GDM1 (cell line): Measurements from ENCODE around the gene INPP4B.
A peak's percentile ranks its signal among the peaks of the same experiment; 100 is the strongest.

Source experiments
- DNase-seq: peaks from one replicate; lab custom pipeline; 2025; lab: John Stamatoyannopoulos, UW

The INPP4B gene

DNA sequence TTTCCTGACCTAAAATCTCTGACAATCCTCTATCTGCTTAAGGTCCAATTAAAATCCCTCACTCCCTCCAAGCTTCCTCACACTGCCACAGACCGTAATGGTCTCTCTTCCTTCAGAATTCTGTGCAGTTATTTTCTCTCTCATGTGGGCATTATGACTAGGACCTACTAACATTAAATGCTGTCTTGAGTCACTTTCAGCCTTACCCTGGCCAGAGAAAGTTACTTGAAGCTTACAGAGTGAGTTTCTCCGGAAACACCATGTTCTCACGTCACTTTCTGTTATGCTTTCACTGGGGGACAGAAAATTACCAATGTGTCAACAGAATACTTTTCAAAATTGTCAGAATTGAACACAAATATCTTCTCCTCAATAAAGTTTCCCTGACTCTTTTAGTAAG is 271.8 kb downstream of the INPP4B start:
- DNase-seq, result no peak

DNA sequence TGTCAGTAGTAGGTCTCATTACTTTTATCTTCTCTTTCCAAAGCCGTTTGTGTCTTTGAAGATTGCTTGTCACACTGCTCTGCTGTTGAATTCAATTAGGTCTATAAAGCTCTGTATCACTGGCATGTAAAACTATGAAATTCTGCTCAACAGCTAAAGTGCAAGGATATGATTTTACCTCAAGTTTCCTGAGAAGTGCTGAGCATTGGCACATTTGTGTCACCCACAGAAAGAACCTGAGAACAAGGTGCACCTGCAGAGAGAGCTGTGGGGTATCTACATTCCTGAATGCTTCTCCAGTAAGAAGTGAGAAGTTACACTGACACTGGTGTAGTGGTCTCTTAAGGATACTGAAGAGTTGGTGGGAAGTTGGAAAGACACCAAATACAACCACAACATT is 274.0 kb downstream of the INPP4B start:
- DNase-seq, result no peak

DNA sequence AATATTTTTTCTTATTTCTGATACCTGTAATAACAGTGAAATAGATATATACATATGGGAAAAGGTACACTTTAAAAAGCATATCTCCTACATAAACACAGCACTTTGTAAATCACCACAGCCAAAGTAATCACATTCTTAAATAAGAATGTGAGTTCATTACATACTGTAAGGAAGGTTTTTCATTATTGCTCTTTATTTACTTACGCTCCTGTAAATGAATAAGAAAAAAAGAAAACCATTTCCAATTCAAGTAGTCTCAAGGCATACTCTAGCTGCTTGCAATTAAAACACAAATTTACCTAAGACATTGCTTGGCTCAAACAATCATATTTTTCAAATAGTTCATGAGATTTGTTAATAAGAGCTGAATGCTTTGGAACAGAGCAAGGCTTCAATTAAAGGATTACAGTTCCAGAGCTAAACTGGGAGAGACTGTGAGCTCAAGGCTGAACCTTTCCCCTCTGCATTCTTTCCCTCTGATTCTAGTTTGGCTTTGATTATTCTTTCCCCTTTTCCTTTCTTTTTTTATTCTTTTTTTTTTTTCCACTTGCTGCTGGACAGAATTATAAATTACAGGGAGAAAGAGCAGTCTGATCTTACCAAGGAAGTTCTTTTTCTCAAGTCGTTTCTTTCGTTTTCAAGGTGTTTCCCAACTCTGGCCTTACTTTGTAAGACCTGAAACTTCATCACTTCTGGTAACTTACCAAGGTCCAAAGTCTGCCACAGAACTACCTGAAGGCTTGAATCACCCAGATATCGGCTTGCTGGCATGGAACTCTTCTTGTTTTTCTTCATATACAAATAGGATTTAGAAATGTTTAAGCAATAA is 278.3 kb downstream of the INPP4B start:
- DNase-seq, result no peak

DNA sequence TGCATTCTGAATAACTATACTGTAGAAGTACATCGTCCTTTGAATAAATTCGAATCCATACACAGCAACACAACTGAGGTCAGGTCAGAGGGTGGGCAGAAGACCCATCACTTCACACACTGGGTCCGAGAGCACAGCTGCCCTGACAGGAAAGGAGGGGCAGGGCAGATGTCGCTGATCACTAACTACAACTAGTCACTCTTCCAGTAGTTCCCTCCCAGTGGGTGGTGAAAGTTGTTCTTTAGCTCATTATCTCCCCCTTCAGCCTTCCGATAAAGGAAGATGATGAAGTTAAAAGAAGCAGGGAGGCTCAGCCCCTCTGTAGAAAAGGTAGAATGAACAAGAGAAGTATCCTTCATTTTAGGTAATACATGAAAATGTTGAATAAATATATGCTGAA is 278.9 kb downstream of the INPP4B start:
- DNase-seq, result no peak

DNA sequence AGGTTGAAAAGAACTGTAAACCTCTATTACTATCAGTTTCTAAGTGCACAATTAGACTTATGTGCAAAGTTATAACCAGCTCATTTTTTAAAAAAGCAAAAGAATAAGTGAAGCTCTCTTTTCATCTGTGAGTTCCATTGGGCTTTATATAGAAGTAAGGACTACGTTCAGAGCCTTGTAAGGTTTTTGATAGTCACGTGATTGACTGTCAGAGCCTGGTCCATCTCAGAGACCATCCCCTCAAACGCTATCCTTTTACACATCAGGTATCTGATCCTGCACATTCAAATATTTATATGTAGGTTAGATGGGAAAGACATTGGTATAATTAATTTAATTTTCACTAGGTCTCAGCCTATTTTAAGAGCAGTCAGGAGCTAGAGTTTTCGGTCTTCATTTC is 279.3 kb downstream of the INPP4B start:
- no peak for DNase-seq

DNA sequence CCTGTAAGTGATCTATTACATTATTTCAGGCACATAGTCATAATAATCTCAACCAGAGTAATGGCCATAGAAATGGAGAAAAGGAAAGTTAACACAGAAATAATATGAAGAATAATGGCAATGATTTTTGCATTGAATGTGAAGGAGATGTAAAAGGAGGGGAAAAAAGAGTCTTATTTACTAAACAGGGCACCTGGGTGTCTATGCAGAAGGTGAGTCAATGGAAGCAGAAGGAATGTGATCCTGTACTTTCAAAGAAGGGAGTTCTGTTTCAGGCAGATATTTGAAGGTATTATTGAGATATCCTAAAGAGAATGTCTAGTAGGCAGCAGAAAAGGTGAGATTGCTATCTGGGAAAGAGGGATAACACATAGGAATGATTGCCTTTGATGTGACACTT is 279.9 kb downstream of the INPP4B start:
- no peak for DNase-seq

DNA sequence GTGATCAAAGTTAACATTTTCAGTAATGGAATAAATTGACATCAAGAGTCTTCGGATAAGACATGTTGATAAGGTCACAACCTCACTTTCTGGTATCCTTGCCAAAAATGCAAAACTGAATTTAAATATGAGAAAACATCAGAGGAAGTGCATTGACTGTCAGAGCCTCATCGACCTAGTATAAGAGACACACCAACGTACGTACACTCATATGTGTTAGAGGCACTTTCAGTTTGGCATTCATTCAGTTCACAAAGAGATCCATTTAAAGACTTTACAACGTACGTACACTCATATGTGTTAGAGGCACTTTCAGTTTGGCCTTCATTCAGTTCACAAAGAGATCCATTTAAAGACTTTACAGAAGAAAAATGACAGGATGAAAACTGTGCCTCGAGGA is 280.3 kb downstream of the INPP4B start:
- no peak for DNase-seq

DNA sequence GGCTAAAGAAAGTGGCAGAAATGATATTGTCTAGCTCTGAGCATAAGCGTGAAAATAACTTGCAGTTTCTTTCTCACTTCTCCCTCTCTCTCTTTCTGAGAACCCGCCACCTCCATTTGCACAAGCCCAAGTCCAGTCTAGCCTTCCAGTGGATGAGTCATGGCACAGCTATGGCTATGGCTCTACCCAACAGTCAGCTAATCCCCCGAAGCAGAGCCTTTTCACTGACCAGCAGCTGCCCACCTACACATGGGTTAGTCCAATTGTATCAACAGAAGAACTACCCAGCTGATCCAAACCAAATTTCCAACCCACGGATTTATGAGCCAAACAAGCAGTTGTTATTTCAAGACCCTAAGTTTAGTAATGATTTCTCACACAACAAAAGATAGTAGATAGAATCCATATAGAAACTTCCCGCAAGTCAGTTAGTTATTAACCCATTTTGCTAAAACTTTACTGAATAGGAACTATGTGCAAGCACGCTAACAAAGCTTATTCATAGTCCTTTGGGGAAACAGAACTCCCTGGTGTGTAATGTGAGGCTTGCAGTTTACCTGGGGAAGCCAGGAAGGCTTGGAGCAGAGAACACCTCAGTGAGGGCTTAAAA is 282.3 kb downstream of the INPP4B start:
- DNase-seq, result no peak

DNA sequence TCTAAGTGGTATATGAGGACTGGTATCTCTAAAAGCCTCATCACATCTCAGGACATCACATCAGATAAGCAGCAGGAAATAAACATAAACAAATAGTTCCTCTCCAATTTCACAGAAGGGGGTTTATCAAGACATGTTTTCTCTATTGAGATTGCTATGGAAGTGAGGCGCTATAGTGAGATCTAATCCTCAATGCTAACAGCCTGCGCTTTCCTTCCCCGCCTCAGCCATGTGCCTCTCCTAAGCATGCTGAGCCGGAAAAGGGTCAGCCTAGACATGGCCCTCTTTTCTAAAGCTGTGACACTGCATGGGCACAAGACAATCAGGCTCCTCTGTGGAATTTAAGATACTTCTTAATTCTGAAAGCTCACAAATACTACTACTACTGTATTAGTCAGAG is 286.1 kb downstream of the INPP4B start:
- DNase-seq, result no peak

DNA sequence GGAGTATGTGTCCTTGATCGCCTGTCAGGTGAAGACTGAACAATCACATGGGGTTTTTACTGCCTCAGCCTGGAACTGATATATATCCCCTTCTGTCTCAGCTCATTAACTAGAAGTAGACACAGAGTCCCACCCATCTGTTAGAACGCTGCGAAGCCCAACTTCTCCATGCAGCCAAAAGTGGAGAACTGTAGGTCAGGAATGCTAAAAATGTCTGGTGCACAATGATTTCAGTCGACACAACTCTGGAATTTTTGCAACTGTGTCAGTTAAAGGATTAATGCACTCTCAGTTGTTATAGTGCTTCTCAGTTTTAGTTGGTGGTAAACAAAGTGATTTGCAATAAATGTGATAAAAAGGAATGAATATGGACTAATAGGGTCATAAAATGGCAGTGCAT is 287.2 kb downstream of the INPP4B start:
- no peak for DNase-seq

DNA sequence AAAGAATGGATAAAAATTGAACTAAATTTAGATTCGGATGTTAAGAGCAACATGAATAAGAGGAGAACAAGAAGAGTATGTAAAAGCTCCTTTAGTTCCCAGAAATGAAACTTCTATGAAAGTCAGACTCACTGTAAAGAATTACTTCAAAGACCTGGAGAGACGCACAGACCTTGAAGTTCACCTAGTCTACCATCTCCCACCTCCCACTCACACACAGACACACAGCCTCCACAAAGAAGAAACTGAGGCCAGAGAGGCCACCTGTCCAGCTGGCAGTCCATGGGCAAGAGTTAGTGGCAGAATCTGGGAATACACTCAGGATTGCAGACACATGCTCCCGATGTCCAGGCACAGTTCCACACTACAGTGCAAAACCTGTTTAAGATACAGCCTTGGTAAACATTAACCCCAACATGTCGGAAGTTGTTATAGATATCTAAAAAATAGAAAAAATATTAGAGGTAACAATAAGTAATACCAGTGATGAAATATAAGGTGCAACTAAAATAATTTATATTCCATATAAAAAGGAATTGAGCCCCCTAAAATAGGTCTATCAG is 288.8 kb downstream of the INPP4B start:
- DNase-seq, result no peak

DNA sequence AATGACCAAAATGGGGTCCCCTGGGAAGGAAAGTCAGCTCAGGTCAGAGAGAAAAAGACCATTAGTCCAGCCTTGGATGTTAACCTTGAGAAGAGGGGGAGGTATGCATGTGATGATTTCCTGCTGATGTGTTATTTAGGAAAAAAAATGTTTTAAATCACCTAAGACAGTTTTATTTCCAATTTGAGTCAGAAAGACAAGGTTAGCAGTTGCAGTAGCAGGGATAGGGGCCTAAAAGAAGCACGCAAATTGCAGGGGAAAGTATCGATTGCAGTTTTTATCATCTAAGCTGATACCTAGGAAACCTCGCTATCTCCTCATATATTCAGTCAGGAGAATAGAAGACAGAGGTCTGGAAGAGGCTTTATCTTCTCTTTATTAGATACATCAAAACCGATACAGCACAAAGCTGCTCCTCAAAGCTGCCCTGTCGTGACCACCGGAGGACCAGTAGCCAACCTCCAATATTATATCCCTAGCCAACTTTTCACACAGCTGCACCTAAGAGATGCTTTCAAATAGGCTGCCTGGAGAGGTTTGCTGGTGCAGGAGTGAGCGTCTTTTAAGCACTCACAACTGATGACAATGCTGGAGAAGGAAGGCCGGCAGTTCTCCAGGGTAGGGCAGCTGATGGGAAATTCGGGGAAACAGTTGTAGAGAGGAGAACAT is 289.4 kb downstream of the INPP4B start:
- no peak for DNase-seq

DNA sequence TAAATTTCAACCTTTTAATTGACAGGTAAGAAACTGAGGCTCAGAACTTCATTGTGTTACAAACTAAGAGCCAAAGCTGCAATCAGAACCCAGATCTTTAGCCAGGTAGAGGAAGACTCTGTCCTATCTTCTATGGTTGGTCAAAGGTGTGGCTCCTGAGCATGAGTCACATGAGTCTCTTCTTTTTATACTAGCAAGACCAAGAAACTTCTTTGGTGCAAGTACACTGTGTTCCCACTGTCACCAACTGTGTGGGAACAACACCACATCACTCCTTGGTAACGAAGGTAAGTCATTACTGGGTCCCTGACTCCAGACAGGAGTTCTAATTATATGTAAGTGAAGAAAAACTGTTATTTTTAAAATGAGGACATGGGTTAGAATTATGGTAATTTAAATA is 290.1 kb downstream of the INPP4B start:
- DNase-seq, result no peak

DNA sequence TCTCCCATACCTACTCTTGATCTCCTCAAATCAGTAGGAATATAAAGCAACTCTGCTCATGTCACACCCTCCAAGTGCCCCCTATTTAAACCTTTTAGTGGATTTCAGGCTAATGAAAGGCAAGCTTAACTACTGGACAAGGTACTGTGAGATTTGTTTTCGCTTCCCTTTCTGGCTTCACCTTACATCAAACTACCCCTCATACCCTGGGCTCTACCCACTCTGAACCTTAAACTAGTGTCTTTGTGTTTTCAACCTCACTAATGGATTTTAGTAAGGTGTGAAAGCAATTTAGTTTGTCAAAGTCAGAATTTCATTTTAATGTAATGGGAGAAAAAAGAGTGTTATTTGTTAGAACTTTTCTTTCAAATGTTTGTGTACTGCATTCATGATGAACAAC is 291.7 kb downstream of the INPP4B start:
- DNase-seq, result no peak

DNA sequence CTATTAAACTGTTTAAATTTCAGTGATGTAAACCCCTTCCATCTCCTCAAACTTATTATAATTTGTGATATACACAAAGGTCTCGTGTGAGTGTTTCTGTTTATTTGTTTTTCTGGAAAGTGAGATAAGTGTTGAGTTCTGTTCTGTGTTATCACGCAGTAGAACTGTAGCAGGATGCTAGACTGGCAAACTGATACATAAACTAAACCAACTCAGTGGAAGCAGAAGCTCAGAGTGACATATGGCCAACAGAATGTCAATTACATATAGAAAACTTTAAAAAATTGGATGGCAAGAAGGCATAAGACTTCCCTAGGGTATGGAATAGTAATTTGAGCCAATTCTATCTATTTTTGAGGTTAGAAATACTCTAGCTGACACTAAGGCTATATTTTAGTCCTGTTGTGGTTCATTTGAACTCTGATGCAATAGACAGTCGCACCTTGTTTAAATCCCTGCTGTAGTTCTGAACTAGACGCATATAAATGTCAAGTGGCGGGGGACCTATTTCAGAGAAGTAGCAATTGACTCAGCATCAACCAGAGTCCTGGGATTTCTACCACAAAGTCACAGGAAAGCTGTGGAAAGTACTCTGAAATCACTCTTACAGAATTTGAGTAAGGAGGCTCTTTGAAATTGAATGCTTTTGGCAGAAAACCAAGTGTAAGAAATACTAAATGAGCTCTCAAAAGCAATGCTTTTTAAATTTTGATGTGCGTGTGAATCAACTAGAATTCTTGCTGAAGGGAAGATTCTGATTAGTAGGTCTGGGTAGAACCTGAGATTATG is 294.4 kb downstream of the INPP4B start:
- DNase-seq, result no peak

DNA sequence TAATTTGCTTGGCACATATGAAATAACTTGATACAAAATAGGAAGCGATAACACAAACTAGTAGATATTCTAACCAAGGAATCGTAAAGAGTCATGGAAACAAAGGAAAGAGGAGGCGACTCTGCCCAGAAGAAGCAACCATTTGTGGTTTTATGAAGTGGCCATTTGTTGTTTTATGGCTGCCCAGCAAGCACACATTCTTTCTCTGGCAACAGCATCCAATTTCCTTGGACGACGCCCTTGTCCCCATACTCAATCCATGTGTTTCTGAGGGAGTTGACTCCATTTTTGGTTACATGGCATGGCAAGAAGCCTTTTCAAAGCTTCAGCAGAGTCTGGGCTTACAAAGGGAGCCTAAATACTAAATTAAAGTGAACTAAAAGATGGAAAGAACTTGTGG is 295.1 kb downstream of the INPP4B start:
- no peak for DNase-seq

DNA sequence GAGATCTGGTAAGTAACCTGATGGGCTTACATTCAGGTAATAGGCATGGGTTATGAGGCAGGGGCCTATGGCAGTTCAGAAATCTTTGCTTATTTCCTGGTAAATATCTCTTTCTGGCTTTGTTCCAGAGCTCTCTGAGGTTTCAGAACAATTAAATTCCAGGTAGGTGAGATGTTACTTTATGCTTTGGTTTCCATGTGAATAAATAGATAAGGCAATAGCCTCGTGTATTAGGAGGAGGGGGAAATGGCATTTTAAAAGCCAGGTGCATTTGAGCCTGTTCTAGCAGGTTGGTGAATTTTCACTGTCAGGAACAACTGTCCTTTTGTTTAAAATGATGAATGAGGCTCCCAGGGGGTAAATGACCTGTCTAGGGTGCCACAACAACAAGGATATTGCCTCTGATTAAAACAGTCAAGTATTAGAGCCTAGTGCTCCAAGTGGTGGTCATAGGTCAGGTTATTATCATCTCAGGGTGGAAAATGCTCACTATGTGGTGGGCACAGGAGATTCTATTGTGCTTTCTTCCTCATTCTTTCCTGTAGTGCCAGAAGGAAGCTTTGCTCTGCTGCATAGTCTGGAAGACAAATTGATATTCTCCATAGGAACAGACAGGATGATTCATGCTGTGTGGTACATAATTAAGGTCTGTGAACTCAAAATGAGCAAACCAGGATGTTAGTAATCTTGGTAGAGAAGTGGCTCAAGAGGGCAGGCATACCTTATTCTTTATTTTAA is 296.2 kb downstream of the INPP4B start:
- peak; percentile 50 for DNase-seq

DNA sequence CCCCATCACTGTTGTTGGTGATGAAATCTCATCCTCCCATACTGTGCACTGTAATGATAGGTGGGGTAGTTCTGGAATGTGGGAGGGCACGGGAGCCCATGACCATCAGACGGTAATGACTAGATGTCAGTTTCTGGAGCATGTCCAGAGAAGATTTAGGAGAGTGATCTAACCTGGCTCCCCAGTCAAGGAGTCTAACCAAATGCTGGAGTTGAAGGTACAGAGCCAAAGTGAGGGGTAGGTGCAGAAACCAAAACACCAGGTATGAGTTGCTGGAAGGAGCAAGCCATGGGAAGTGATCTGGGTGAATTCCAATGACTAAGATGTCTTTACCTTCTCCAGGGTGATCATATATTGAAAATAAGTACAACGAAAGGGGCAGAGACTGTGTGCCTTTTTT is 296.9 kb downstream of the INPP4B start:
- DNase-seq, result no peak

DNA sequence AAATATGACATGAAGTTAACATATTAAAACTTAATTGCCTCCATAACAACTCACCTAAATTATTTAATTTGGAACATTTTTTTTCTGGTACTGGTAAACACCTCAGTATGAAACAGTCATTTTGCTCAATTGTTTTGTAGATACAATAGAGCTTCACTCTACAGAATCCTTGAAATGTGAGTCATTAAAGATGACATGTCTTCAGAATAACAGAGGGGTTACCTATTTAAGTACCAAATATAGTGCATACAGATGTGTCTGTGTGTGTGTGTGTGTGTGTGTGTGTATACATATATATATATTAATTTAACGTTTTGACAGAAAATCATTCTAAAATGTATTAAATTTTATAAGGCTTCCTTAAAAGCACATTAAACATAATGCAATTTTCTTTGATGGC is 297.6 kb downstream of the INPP4B start:
- no peak for DNase-seq

DNA sequence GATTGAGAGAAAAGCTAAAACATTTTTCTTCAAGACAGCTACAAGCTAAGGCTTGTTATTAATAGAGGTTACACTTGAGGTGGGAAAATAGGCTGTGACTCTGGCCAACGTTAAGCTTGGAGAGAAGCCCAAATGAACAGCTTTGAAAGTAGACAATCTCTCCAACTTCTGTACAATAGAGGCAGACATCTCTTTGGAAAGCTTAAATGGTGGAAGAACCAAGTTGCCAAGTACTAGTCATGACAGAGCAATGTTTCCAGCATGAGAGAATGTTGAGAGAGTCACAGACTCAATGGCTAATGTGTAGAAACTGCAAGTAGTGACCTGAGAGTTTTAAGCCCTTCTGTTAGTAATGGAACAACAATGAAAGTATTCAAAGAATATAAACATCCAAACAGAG is 298.1 kb downstream of the INPP4B start:
- DNase-seq, result no peak

DNA sequence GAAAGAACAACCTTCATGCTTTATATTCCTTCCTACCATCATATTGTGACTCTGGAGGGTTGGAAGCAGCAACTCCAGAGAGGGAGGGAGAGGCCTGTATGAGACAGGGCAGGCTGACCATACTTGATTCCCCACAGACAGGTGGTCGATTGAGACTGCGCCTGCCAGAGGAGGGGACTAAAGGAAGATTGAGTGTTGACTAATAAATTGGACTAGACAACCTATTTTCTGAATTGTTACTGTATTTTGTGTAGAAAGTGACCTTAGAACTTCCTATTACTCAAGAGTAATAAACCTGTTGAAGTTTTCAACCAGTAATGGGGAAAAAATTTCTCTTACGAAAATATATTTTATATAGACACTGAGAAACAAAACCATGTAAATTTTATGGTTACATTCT is 301.5 kb downstream of the INPP4B start:
- no peak for DNase-seq

DNA sequence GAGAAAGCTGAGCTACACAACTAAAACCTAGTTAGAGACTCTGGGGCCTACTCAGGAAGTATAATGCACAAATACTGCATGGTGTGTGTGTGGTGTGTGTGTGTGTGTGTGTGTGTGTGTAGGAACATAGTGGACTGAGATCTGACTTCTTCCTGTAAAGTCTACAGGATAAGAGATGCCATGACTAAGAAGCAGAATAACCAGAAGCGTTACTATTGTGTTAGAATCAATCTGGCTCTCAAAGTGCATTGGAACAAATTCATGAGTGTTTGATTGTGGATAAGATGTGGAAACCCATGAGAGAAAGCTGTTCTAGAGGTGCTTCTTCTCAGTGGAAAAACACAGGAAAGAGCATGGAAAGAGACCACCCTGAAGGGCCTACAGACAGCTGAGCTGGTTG is 302.1 kb downstream of the INPP4B start:
- no peak for DNase-seq
